ENCODE results near the gene UBA1. TPM values are rescaled to one million over a fixed set of nuclear protein-coding genes. Genes with fewer than 3 reads are reported as not detected.

UBA1 gene
- total and polyA plus RNA-seq, 10 of the 15 experiments (the other 5 are each of a cell fraction or from before 2014, with no cell fraction given): 60.4 to 314 (median 216) TPM

GRCh38 chrX:47193475-47194193 is at the start of gene UBA1 (continued):
- TF ChIP-seq CTCF (IDR thresholded peaks at IDR 0.05 in 2 of 3, conservative IDR thresholded peaks at IDR 0.05 in 1 of 3; ENCODE audit: control insufficient read depth in 2 of 3, extremely low read depth in 1 of 3, insufficient read depth in 1 of 3, low read depth in 3 of 3, low read length in 3 of 3): peak; percentile 68 to 90 (median 79); a peak in 5 of 6 replicates
- TF ChIP-seq CBX5 (IDR thresholded peaks at IDR 0.05; ENCODE audit: low read depth): no peak; the same call in 1 of the 2 replicates
- no peak for TF ChIP-seq IRF5 (IDR thresholded peaks at IDR 0.05; ENCODE audit: borderline replicate concordance)
- TF ChIP-seq BHLHE40 (IDR thresholded peaks at IDR 0.05; ENCODE audit: borderline replicate concordance in 1 of 2, low read depth in 2 of 2, low read length in 1 of 2): peak in 1 of 2 experiments; percentile 15; a peak in 1 of 4 replicates
- no peak for TF ChIP-seq TCF7 (IDR thresholded peaks at IDR 0.05; ENCODE audit: borderline replicate concordance)
- peak; percentile 92 for TF ChIP-seq RAD21 (IDR thresholded peaks at IDR 0.05; ENCODE audit: insufficient read depth, low read depth, low read length)
- TF ChIP-seq ZBTB40 (IDR thresholded peaks at IDR 0.05; ENCODE audit: borderline replicate concordance): no peak
- TF ChIP-seq PAX8 (IDR thresholded peaks at IDR 0.05): no peak
- no peak for TF ChIP-seq ZNF384 (IDR thresholded peaks at IDR 0.05; ENCODE audit: borderline replicate concordance, low read depth, low read length)
- TF ChIP-seq MXI1 (IDR thresholded peaks at IDR 0.05; ENCODE audit: low read depth, low read length): peak; percentile 90
- TF ChIP-seq SUPT20H (IDR thresholded peaks at IDR 0.05; ENCODE audit: borderline replicate concordance, control insufficient read depth, low read depth, low read length): no peak
- 0 out of 2 replicates have a peak, but pooled peaks have one; percentile 64 for TF ChIP-seq SMAD5 (IDR thresholded peaks at IDR 0.05; ENCODE audit: low read depth)
- TF ChIP-seq FOXK2 (IDR thresholded peaks at IDR 0.05): peak; percentile 53
- TF ChIP-seq POLR2AphosphoS2 (IDR thresholded peaks at IDR 0.05; ENCODE audit: low read depth, low read length): peak; percentile 79; the same call in 1 of the 2 replicates
- TF ChIP-seq EGR1 (IDR thresholded peaks at IDR 0.05; ENCODE audit: borderline replicate concordance in 1 of 2, low read depth in 2 of 2, low read length in 2 of 2): 0 out of 3 replicates have a peak, but pooled peaks of 1 of the 2 experiments have one; percentile 24
- TF ChIP-seq HDAC6 (IDR thresholded peaks at IDR 0.05; ENCODE audit: unreplicated experiment): peak; percentile 57
- TF ChIP-seq SIX5 (IDR thresholded peaks at IDR 0.05; ENCODE audit: low read depth, low read length, severe bottlenecking): no peak
- TF ChIP-seq USF1 (IDR thresholded peaks at IDR 0.05; ENCODE audit: borderline replicate concordance, extremely low read length, insufficient read depth, low read depth, low read length): no peak
- no peak for TF ChIP-seq MTA2 (IDR thresholded peaks at IDR 0.05; ENCODE audit: low read depth)
- TF ChIP-seq TAF1 (IDR thresholded peaks at IDR 0.05; ENCODE audit: borderline replicate concordance, low read depth, low read length): peak; percentile 79; the same call in 1 of the 2 replicates

Data from GM12878 (cell line).